ENCODE results near the gene PABPN1. TPM values are rescaled to one million over a fixed set of nuclear protein-coding genes. Genes with fewer than 3 reads are reported as not detected.

The PABPN1 gene
- total and polyA plus RNA-seq, 2 of the 13 experiments (the other 11 are each of a cell fraction or from before 2014, with no cell fraction given): 233 to 524 TPM

- TF ChIP-seq, protein P1, sequence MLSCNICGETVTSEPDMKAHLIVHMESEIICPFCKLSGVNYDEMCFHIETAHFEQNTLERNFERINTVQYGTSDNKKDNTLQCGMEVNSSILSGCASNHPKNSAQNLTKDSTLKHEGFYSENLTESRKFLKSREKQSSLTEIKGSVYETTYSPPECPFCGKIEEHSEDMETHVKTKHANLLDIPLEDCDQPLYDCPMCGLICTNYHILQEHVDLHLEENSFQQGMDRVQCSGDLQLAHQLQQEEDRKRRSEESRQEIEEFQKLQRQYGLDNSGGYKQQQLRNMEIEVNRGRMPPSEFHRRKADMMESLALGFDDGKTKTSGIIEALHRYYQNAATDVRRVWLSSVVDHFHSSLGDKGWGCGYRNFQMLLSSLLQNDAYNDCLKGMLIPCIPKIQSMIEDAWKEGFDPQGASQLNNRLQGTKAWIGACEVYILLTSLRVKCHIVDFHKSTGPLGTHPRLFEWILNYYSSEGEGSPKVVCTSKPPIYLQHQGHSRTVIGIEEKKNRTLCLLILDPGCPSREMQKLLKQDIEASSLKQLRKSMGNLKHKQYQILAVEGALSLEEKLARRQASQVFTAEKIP (CRISPR knock-in tag; IDR thresholded peaks at IDR 0.05; ENCODE audit: borderline replicate concordance): no peak
- TF ChIP-seq ZNF414 (CRISPR knock-in tag; IDR thresholded peaks at IDR 0.05): no peak
- TF ChIP-seq ZFP82 (CRISPR knock-in tag; IDR thresholded peaks at IDR 0.05; ENCODE audit: borderline replicate concordance): no peak
- TF ChIP-seq MTF2 (CRISPR knock-in tag; IDR thresholded peaks at IDR 0.05; ENCODE audit: borderline replicate concordance): no peak
- peak; percentile 95; the same call in 1 of the 2 replicates for TF ChIP-seq SNAI1 (CRISPR knock-in tag; IDR thresholded peaks at IDR 0.05; ENCODE audit: borderline replicate concordance)
- TF ChIP-seq, protein P2, sequence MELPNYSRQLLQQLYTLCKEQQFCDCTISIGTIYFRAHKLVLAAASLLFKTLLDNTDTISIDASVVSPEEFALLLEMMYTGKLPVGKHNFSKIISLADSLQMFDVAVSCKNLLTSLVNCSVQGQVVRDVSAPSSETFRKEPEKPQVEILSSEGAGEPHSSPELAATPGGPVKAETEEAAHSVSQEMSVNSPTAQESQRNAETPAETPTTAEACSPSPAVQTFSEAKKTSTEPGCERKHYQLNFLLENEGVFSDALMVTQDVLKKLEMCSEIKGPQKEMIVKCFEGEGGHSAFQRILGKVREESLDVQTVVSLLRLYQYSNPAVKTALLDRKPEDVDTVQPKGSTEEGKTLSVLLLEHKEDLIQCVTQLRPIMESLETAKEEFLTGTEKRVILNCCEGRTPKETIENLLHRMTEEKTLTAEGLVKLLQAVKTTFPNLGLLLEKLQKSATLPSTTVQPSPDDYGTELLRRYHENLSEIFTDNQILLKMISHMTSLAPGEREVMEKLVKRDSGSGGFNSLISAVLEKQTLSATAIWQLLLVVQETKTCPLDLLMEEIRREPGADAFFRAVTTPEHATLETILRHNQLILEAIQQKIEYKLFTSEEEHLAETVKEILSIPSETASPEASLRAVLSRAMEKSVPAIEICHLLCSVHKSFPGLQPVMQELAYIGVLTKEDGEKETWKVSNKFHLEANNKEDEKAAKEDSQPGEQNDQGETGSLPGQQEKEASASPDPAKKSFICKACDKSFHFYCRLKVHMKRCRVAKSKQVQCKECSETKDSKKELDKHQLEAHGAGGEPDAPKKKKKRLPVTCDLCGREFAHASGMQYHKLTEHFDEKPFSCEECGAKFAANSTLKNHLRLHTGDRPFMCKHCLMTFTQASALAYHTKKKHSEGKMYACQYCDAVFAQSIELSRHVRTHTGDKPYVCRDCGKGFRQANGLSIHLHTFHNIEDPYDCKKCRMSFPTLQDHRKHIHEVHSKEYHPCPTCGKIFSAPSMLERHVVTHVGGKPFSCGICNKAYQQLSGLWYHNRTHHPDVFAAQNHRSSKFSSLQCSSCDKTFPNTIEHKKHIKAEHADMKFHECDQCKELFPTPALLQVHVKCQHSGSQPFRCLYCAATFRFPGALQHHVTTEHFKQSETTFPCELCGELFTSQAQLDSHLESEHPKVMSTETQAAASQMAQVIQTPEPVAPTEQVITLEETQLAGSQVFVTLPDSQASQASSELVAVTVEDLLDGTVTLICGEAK (IDR thresholded peaks at IDR 0.05): no peak
- TF ChIP-seq, protein P2 (CRISPR knock-in tag; IDR thresholded peaks at IDR 0.05): peak; percentile 90
- peak; percentile 97; the same call in 1 of the 2 replicates for TF ChIP-seq ZZZ3 (CRISPR knock-in tag; IDR thresholded peaks at IDR 0.05; ENCODE audit: borderline replicate concordance)
- TF ChIP-seq TBX2 (CRISPR knock-in tag; IDR thresholded peaks at IDR 0.05; ENCODE audit: borderline replicate concordance): peak; percentile 95
- 0 out of 2 replicates have a peak, but pooled peaks have one; percentile 13 for TF ChIP-seq SP140L (CRISPR knock-in tag; IDR thresholded peaks at IDR 0.05; ENCODE audit: borderline replicate concordance)
- peak; percentile 43; the same call in 1 of the 2 replicates for TF ChIP-seq RFX3 (CRISPR knock-in tag; IDR thresholded peaks at IDR 0.05)
- 0 out of 2 replicates have a peak, but pooled peaks have one; percentile 26 for TF ChIP-seq ZNF691 (CRISPR knock-in tag; IDR thresholded peaks at IDR 0.05; ENCODE audit: borderline replicate concordance, low read depth)
- peak; percentile 90 for TF ChIP-seq CCAR2 (optimal IDR thresholded peaks at IDR 0.05; ENCODE audit: low read depth, low read length)
- peak; percentile 95 for TF ChIP-seq ZBTB38 (CRISPR knock-in tag; IDR thresholded peaks at IDR 0.05)
Measured at GRCh38 chr14:23306412-23307145, 14.7 kb upstream of the PABPN1 start, which contains the start of gene BCL2L2 (continued).
